GM19438 (cell line): ENCODE results near the gene KIRREL3.

Experiments
- ATAC-seq: cut with Tn5 transposase; IDR thresholded peaks from one replicate; pipeline ENCODE4 v1.9.1; 2021; ENCODE audit warnings: low read depth; ENCODE audit not compliant: unreplicated experiment

The KIRREL3 gene

GRCh38 chr11:126440792-126441514 lies 559.6 kb downstream of the KIRREL3 start:
- peak; percentile 66 for ATAC-seq

- no peak for ATAC-seq
These were observed 560.3 kb downstream of the KIRREL3 start for GRCh38 chr11:126440276-126440675.

- ATAC-seq: no peak
These were observed 561.9 kb downstream of the KIRREL3 start for GRCh38 chr11:126438691-126439090.

GRCh38 chr11:126438272-126438671 lies 562.3 kb downstream of the KIRREL3 start:
- no peak for ATAC-seq

GRCh38 chr11:126437731-126438130 lies 562.8 kb downstream of the KIRREL3 start:
- no peak for ATAC-seq

GRCh38 chr11:126436209-126436755 lies 564.3 kb downstream of the KIRREL3 start:
- ATAC-seq: no peak

- no peak for ATAC-seq
These were observed 565.6 kb downstream of the KIRREL3 start for GRCh38 chr11:126434950-126435335.

- no peak for ATAC-seq
These were observed 566.3 kb downstream of the KIRREL3 start for GRCh38 chr11:126433989-126434949.

- no peak for ATAC-seq
These were observed 567.2 kb downstream of the KIRREL3 start for GRCh38 chr11:126433244-126433846.

GRCh38 chr11:126432525-126432924 lies 568.0 kb downstream of the KIRREL3 start:
- ATAC-seq: no peak

GRCh38 chr11:126432065-126432461 lies 568.5 kb downstream of the KIRREL3 start:
- ATAC-seq: no peak

GRCh38 chr11:126431401-126432064 lies 569.0 kb downstream of the KIRREL3 start:
- ATAC-seq: no peak

GRCh38 chr11:126430581-126431335 lies 569.8 kb downstream of the KIRREL3 start:
- no peak for ATAC-seq

GRCh38 chr11:126426820-126427749 lies 573.5 kb downstream of the KIRREL3 start:
- peak; percentile 66 for ATAC-seq

GRCh38 chr11:126426106-126426505 lies 574.5 kb downstream of the KIRREL3 start:
- ATAC-seq: no peak

- ATAC-seq: no peak
These were observed 576.0 kb downstream of the KIRREL3 start for GRCh38 chr11:126424471-126425039.

- no peak for ATAC-seq
These were observed 576.8 kb downstream of the KIRREL3 start for GRCh38 chr11:126423743-126424142.

- ATAC-seq: no peak
These were observed 577.4 kb downstream of the KIRREL3 start for GRCh38 chr11:126423154-126423553.
